A204.1 (cell line): Measurements from ENCODE around the gene DISP3.
"Not testable (repeated sequence)": the region's sequence is repeated elsewhere in the genome, so short reads cannot be mapped to it uniquely, and the experiment has no call there.

ENCODE experiments used
- FAIRE-seq: peaks from 2 replicates; lab custom pipeline; 2012; peaks lifted over from hg19 to GRCh38; lab: Jason Lieb, UNC

DISP3 gene

DNA sequence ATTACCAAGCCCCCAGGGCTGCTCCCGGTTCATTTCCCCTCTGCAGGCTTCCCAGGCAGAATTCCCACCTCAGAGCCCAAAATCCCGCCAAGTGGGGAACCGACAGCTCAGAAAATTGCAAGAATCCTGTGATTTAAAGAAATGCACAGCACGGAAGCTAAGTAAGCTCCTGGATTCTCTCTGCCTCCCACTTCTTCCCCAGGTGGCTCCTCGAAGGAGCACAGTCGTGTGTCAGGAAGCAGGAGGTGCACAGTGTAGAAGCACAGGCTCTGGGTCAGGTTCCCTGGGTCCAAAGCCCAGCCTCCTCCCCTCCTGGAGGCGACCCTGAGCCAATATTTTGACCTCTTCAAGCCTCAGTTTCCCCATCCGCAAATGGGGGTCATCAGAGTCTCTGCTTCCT, 100.6 kb downstream of the DISP3 start:
- FAIRE-seq: no peak

DNA sequence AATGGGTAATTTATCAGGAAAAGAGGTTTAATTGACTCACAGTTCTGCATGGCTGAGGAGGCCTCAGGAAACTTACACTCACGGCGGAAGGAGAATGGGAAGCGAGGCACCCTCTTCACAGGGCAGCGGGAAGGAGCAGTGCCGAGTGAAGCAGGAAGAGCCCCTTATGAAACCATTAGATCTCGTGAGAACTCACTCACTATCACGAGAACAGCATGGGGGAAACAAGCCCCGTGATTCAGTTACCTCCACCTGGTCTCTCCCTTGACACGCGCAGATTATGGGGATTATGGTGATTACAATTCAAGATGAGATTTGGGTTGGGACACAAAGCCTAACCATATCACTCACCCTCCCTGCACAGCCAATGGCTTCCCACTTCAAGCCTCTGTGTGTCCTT, 101.1 kb downstream of the DISP3 start:
- not testable (repeated sequence) for FAIRE-seq

DNA sequence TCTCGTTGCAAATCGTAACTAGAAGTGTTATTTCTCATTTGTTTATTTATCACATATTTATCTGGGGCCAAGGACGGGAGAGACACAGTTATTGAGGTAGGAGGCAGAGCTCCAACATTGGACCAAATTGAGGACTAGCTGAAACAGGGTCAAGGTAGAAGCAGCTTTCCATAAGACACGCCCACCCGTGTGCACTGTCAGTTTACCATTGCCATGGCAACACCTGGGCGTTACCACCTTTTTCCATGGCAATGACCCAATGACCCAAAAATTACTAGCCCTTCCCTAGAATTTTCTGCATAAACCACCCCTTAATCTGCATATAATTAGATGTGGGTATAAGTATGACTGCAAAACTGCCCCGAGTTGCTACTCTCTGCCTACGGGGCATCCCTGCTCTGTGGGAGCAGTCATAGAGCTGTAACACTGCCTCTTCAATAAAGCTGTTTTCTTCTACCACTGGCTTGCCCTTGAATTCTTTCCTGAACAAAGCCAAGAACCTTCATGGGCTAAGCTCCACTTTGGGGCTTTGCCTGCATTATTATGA, 102.6 kb downstream of the DISP3 start:
- no peak for FAIRE-seq

DNA sequence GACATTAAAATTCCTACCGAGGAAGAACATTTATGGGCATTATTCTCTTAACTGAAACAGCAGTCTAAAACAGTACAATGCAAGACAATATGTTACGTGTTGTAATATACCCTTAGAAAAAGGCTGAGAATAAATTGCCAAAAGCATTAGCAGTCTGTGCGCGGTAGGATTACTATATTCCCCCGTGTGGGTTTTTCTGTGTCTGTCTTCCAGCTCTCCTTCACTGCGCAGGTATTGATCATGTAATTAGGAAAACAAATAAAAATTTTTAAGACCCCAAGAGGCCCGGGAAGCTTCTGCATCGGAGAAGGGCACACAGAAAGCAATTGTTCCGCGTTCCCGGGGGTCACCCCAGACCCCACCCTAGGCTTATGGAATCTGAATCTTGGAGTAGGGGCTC, 106.4 kb downstream of the DISP3 start:
- FAIRE-seq: no peak
